ENCODE results near the gene ACTRT2. TPM values are rescaled to one million over a fixed set of nuclear protein-coding genes. Genes with fewer than 3 reads are reported as not detected.

The ACTRT2 gene
- total and polyA plus RNA-seq, 2 donors (not counting 1 experiment from before 2014, with no cell fraction given), result not detected

GRCh38 chr1:3001471-3002348 lies 19.6 kb upstream of the ACTRT2 start:
- H3K79me2 ChIP-seq (ENCODE audit: control insufficient read depth, insufficient read depth, low read length), result no peaks in the 10 kb centered on the region
- 87% methylated on average over 46 of the region's 47 CpGs for WGBS (ENCODE audit: insufficient coverage)
- peaks cover 0 to 18% (median 8%) of the 10 kb centered on the region in 3 donors for H3K9me3 ChIP-seq (ENCODE audit: control extremely low read depth in 1 of 3, control insufficient read depth in 2 of 3, insufficient read depth in 1 of 3, low read length in 2 of 3)
- H3K4me3 Mint-ChIP-seq, result no peak overlapping the region
- no peaks in the 10 kb centered on the region for H4K20me1 ChIP-seq (ENCODE audit: control insufficient read depth, insufficient read depth, low read length, poor library complexity, severe bottlenecking)
- H2AFZ ChIP-seq (ENCODE audit: insufficient read depth, low read depth, low read length, poor library complexity, severe bottlenecking), result no peak overlapping the region
- H3K9ac ChIP-seq (ENCODE audit: low read length), result no peak overlapping the region
- no peaks in the 10 kb centered on the region for H3K4me1 ChIP-seq (ENCODE audit: control insufficient read depth in 2 of 2, insufficient read depth in 2 of 2, low read length in 2 of 2)
- no peak for ATAC-seq (ENCODE audit: low read depth)
- intact Hi-C loops (cut with micrococcal nuclease), result no loop called here
- POLR2A ChIA-PET, result no interaction called here
- no peaks in the 10 kb centered on the region for H3K27me3 Mint-ChIP-seq
- no peak for DNase-seq
- H3K4me2 ChIP-seq (replicated peaks; ENCODE audit: low read depth, low read length, poor library complexity, severe bottlenecking), result no peak overlapping the region
- H3K4me1 Mint-ChIP-seq, result no peaks in the 10 kb centered on the region
- TF ChIP-seq EZH2 (IDR thresholded peaks at IDR 0.05; ENCODE audit: borderline replicate concordance, insufficient read depth, low read depth, low read length, poor library complexity, severe bottlenecking) (no peak), CTCF (IDR thresholded peaks at IDR 0.05) (no peak)
- peaks cover 0 to 7% (median 2%) of the 10 kb centered on the region in 4 experiments for H3K27me3 ChIP-seq (replicated peaks in 1 of 4; ENCODE audit: control extremely low read depth in 1 of 4, control insufficient read depth in 3 of 4, insufficient read depth in 4 of 4, low read length in 3 of 4)
- H3K36me3 ChIP-seq (replicated peaks in 1 of 2; ENCODE audit: control extremely low read depth in 1 of 2, control insufficient read depth in 1 of 2, extremely low read depth in 1 of 2, insufficient read depth in 2 of 2, low read length in 1 of 2), result no peaks in the 10 kb centered on the region
- CTCF ChIA-PET, result no interaction called here
- H3K9me3 Mint-ChIP-seq (ENCODE audit: insufficient read depth), result peaks cover 2% of the 10 kb centered on the region
- H3K27ac ChIP-seq (ENCODE audit: low read length in 2 of 2), result no peak overlapping the region
- H3K27ac Mint-ChIP-seq, result no peak overlapping the region
- no peak overlapping the region for H3K4me3 ChIP-seq (ENCODE audit: control extremely low read depth in 1 of 5, extremely low read depth in 1 of 5, insufficient read depth in 1 of 5, low read depth in 2 of 5, low read length in 4 of 5)

GRCh38 chr1:3002349-3003038 lies 18.8 kb upstream of the ACTRT2 start:
- Mint-ChIP-seq H3K27me3 (no peaks in the 10 kb centered on the region), H3K27ac (no peak overlapping the region), H3K4me1 (no peaks in the 10 kb centered on the region), H3K9me3 (ENCODE audit: insufficient read depth) (peaks cover 5% of the 10 kb centered on the region), H3K4me3 (no peak overlapping the region)
- 92% methylated on average over 18 of the region's 23 CpGs for WGBS (ENCODE audit: insufficient coverage)
- no peak overlapping the region for H3K9ac ChIP-seq (ENCODE audit: low read length)
- H3K9me3 ChIP-seq (ENCODE audit: control extremely low read depth in 1 of 3, control insufficient read depth in 2 of 3, insufficient read depth in 1 of 3, low read length in 2 of 3), result peaks cover 0 to 22% (median 14%) of the 10 kb centered on the region in 3 donors
- no peak for DNase-seq
- no peak overlapping the region for H3K4me2 ChIP-seq (replicated peaks; ENCODE audit: low read depth, low read length, poor library complexity, severe bottlenecking)
- no peak for ATAC-seq (ENCODE audit: low read depth)
- H3K27me3 ChIP-seq (replicated peaks in 1 of 4; ENCODE audit: control extremely low read depth in 1 of 4, control insufficient read depth in 3 of 4, insufficient read depth in 4 of 4, low read length in 3 of 4), result peaks cover 0 to 7% (median 2%) of the 10 kb centered on the region in 4 experiments
- POLR2A ChIA-PET, result no interaction called here
- no peaks in the 10 kb centered on the region for H3K36me3 ChIP-seq (replicated peaks in 1 of 2; ENCODE audit: control extremely low read depth in 1 of 2, control insufficient read depth in 1 of 2, extremely low read depth in 1 of 2, insufficient read depth in 2 of 2, low read length in 1 of 2)
- no peaks in the 10 kb centered on the region for H4K20me1 ChIP-seq (ENCODE audit: control insufficient read depth, insufficient read depth, low read length, poor library complexity, severe bottlenecking)
- no peak overlapping the region for H3K27ac ChIP-seq (ENCODE audit: low read length in 2 of 2)
- intact Hi-C loops (cut with micrococcal nuclease), result no loop called here
- no peak overlapping the region for H3K4me3 ChIP-seq (ENCODE audit: control extremely low read depth in 1 of 5, extremely low read depth in 1 of 5, insufficient read depth in 1 of 5, low read depth in 2 of 5, low read length in 4 of 5)
- H2AFZ ChIP-seq (ENCODE audit: insufficient read depth, low read depth, low read length, poor library complexity, severe bottlenecking), result no peak overlapping the region
- CTCF ChIA-PET, result no interaction called here
- no peaks in the 10 kb centered on the region for H3K79me2 ChIP-seq (ENCODE audit: control insufficient read depth, insufficient read depth, low read length)
- no peaks in the 10 kb centered on the region for H3K4me1 ChIP-seq (ENCODE audit: control insufficient read depth in 2 of 2, insufficient read depth in 2 of 2, low read length in 2 of 2)
- no peak for TF ChIP-seq CTCF (IDR thresholded peaks at IDR 0.05)
- TF ChIP-seq EZH2 (IDR thresholded peaks at IDR 0.05; ENCODE audit: borderline replicate concordance, insufficient read depth, low read depth, low read length, poor library complexity, severe bottlenecking), result no peak
